ENCODE data around the gene TRO.
A peak's percentile ranks its signal among the peaks of the same experiment; 100 is the strongest.

The TRO gene, protein sequence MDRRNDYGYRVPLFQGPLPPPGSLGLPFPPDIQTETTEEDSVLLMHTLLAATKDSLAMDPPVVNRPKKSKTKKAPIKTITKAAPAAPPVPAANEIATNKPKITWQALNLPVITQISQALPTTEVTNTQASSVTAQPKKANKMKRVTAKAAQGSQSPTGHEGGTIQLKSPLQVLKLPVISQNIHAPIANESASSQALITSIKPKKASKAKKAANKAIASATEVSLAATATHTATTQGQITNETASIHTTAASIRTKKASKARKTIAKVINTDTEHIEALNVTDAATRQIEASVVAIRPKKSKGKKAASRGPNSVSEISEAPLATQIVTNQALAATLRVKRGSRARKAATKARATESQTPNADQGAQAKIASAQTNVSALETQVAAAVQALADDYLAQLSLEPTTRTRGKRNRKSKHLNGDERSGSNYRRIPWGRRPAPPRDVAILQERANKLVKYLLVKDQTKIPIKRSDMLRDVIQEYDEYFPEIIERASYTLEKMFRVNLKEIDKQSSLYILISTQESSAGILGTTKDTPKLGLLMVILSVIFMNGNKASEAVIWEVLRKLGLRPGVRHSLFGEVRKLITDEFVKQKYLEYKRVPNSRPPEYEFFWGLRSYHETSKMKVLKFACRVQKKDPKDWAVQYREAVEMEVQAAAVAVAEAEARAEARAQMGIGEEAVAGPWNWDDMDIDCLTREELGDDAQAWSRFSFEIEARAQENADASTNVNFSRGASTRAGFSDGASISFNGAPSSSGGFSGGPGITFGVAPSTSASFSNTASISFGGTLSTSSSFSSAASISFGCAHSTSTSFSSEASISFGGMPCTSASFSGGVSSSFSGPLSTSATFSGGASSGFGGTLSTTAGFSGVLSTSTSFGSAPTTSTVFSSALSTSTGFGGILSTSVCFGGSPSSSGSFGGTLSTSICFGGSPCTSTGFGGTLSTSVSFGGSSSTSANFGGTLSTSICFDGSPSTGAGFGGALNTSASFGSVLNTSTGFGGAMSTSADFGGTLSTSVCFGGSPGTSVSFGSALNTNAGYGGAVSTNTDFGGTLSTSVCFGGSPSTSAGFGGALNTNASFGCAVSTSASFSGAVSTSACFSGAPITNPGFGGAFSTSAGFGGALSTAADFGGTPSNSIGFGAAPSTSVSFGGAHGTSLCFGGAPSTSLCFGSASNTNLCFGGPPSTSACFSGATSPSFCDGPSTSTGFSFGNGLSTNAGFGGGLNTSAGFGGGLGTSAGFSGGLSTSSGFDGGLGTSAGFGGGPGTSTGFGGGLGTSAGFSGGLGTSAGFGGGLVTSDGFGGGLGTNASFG (N-terminal part only)

DNA sequence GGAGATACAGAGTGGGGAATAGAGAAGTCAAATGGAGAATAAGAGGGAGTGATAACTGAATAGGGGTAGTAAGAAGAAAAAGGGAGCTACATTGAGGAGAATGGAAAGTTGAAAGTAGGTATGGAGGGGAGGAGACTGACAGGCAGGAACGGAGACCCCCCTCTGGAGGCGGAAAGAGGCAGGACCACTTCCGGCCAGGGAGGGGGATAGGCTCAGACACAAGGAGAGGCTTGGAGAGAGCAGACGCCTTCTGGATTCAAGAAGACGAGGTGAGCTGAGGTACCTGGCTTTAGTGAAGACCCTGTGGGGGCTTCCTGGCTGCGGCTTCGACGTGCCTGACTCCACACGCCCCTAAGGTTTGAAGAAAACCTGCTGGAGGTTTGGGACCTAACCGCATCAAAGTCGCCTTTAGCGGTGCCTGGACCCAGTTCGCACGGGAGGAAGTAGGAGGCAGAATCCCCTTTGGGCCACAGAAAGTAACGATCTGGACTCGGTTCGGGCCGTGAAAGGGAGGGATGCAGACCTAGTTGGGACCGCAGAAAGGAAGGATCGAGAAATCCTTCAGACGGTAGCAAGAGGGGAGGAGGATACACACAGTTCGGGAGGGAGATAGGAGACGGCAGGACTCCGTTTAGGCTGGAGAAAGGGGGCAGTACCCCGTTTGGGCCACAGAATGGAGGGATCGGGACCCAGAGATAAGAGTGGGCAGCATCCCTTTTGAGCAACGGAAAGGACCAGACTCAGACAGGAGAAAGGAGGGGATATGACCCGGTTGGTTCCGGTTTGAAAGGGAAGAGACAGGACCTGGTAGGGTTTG is at the start of gene TRO:
TSS of gene TRO (plus strand) at position 215 of the 817 bp plus-strand sequence. CDS start 1,423 bp downstream, outside the sequence.
- no peak for DNase-seq

- no peak for DNase-seq
Measured at GRCh38 chrX:54885740-54886139, 34.9 kb upstream of the TRO start.

- no peak for DNase-seq
Measured at GRCh38 chrX:54891573-54891972, 29.1 kb upstream of the TRO start.

GRCh38 chrX:54894159-54894558 is 26.5 kb upstream of the TRO start:
- DNase-seq = no peak

DNA sequence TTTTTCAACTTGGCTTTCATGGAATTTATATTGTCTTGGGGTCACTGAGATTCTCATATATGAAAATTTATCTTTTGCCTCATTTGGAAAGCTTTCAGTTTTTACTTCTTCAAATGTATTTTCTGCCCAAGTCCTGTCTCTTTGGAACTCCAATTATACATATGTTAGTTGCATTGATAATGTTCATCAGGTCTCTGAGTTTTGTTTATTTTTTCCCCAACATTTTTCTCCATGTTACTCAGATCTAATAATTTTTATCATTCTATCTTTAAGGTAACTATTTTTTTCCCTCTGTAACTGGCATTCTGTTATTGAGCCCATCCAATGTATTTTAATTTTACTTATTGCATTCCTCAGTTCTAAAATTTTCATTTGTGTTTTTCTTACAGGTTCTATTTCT is 10.7 kb upstream of the TRO start:
- no peak for DNase-seq

DNA sequence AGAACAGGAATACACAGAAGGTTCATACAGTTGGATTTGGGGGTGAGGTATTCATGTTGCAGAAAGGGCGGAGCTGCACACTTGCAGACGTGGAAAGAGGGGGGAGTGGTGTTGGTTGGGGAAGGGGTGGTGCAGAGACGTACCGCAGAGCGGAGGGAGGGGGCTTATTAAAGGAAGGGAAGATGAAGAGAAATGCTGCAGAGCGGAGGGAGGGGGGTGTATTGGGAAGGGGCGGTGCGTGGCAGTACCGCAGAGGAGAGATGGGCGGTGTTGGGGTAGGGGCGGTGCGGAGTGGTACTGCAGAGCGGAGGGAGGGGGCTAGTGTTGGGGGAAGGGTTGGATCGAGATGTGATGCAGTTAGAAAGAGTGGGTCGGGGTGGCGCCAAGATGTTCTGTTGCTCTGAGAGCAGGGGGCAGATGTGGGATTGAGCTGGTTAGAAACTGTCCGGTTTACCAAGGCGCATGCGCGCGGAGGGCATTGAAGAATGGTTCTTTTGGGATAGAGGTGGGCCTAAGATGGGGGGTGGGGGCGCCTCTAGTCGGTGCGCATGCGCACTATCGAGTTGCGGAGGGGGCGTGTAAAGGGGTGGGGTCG is 900 bp downstream of the TRO start:
- no peak for DNase-seq

GRCh38 chrX:54922547-54922946 is 1.9 kb downstream of the TRO start:
- DNase-seq = no peak

DNA sequence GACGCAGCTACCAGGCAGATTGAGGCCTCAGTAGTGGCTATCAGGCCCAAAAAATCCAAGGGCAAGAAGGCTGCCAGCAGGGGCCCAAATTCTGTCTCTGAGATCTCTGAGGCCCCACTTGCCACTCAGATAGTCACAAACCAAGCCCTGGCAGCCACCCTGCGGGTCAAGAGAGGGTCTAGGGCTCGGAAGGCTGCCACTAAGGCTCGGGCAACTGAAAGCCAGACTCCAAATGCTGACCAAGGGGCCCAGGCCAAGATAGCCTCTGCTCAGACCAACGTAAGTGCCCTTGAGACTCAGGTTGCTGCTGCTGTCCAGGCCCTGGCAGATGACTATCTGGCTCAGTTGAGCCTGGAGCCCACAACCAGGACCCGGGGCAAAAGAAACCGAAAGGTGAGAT is 2.8 kb downstream of the TRO start:
- no peak for DNase-seq

DNA sequence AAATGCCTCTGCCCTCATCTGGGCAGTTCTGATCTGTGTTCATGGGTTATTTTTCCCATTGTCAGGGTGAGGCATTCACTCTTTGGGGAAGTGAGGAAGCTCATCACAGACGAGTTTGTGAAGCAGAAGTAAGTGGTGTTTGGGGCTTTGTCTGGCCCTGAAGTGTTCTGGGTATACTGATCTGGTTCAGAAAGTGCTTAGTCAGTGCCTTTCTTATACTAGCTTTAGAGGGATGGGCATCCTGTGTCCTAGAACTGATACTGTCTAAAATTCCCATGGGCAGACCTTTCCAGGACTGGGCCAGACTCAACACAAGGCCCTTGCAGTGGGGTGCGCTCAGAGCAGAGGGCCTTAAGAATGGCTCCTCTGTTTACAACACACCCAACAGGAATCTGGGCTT is 6.4 kb downstream of the TRO start:
- no peak for DNase-seq

DNA sequence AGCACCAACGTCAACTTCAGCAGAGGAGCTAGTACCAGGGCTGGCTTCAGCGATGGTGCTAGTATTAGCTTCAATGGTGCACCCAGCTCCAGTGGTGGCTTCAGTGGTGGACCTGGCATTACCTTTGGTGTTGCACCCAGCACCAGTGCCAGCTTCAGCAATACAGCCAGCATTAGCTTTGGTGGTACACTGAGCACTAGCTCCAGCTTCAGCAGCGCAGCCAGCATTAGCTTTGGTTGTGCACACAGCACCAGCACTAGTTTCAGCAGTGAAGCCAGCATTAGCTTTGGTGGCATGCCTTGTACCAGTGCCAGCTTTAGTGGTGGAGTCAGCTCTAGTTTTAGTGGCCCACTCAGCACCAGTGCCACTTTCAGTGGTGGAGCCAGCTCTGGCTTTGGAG is 8.3 kb downstream of the TRO start:
- DNase-seq = no peak

DNA sequence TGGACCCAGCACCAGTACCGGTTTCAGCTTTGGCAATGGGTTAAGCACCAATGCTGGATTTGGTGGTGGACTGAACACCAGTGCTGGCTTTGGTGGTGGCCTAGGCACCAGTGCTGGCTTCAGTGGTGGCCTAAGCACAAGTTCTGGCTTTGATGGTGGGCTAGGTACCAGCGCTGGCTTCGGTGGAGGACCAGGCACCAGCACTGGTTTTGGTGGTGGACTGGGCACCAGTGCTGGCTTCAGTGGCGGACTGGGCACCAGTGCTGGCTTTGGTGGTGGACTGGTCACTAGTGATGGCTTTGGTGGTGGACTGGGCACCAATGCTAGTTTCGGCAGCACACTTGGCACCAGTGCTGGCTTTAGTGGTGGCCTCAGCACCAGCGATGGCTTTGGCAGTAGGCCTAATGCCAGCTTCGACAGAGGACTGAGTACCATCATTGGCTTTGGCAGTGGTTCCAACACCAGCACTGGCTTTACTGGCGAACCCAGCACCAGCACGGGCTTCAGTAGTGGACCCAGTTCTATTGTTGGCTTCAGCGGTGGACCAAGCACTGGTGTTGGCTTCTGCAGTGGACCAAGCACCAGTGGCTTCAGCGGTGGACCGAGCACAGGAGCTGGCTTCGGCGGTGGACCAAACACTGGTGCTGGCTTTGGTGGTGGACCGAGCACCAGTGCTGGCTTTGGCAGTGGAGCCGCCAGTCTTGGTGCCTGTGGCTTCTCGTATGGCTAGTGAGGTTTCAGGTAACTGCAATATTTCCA is 9.8 kb downstream of the TRO start:
- no peak for DNase-seq

DNA sequence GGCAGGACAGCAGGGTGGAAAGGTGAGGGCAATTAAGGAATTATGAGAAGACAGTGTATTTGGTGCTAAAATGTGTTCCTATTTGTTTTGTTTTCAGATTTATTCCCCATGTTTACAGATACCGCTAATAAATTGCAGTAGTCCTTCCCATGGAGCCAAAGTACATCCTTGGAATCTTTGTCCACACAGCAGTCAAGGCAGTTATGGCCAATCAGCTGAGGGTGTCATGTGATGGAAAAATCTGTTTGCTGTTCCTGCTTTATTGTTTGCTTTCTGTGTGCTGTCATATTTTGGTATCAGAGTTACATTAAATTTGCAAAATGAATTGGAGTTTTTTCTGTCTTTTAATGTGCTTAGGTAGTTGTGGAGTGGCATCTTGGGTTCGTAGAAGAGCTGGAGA is 10.5 kb downstream of the TRO start:
- no peak for DNase-seq

- no peak for DNase-seq
Measured at GRCh38 chrX:54933150-54933826, 12.7 kb downstream of the TRO start.

DNA sequence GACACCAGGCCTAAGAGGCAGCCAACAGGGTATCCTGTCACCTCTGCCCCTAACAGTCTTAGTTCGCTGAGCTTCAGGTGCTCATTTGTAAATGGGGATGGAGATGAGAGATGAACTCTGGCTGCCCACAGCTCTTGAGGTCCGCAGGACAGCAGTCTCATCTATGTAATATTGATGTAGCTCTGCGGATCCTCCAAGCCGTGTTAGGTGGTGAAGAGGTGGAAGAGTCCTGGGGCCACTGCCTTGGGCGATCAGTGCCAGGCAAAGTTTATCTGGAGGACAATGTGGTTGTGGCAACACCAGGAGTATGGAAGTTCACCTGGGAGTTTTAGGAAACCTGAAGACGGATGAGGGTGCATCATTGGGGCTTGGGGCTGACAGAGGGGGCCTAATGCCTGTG is 13.4 kb downstream of the TRO start:
- no peak for DNase-seq

GRCh38 chrX:54934890-54935289 is 14.3 kb downstream of the TRO start:
- DNase-seq = no peak

DNA sequence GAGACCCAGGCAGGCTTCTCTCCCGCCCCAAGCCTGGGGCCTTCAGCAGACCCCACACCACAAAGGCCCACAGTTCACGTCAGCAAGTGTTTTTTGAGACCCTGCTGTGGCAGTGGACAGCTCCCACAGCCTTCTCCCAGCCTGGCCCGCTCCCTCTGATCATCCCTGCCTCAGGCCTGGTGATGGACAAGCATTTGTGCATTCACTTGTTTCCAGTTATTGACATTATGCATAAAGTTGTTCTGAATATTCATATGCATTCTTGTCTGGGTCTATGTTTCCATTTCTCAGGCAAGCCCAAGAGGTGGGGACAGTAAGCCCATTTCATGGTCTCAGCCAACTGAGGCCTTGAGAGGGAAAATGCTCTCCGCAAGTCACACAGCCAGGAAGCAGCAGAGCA is 14.7 kb downstream of the TRO start:
- no peak for DNase-seq

DNA sequence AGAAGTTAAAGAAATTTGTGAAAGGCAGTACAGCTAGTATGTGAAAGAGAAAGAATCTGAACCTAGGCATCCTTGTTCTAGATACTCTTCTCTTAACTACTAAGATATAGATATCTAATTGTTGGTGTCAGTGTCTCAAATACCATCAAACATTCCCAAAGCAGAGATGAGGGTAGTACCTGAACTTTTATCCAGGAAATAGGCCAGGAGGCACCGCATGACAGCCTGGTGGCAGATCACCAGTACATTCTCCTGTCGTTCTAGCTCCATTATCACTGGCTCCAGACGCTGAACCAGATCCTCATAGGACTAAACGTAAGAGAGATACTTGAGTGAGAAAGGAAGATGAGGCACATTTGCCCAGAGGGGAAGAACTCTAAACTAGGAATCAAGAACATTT is 16.8 kb downstream of the TRO start:
- DNase-seq = no peak

DNA sequence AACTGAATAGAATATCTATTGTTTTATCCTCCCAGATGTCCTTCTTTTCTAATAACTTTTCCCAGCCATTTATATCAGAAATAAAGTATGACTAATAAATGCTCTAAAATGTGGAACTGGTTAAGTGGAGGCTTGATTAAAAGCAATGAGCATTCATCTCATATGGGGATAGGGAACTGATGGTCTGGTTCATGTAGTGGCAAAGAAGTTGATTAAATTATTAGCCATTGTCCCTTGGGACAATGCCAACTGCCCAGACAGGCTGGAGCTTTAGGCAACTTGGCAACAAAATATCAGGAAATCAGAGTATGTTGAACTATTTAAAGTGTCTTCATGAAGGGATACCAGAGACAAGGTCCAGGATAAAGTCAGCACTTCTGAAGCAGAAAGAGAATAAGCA is 24.2 kb downstream of the TRO start:
- DNase-seq = no peak

DNA sequence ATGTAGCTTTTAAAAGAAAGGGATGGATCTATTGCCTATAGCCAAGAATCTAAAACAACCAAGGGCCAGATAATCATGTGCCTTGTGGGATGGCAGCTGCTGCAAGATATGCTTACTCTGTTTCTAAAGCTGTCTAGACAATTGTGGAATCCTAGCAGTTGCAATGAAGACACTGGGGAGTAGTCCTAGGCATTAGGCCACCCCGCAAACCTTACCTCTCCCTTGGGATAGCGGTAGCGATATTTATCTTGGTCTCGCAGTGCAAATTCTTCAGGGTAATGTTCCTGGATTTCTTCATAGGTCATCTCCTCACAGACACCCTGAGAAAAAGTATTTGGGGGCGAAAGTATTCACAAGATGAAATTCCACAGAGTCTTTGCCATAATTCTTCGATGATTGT is 24.6 kb downstream of the TRO start:
- DNase-seq = no peak

- peak; percentile 39 for DNase-seq
Measured at GRCh38 chrX:54950730-54951375, 30.2 kb downstream of the TRO start.
